ENCODE results near the gene NRXN2. TPM values are rescaled to one million over a fixed set of nuclear protein-coding genes. Genes with fewer than 3 reads are reported as not detected.

Gene NRXN2
- total and polyA plus RNA-seq, 10 of the 15 experiments (the other 5 are each of a cell fraction or from before 2014, with no cell fraction given), result 0.03 to 1.4 (median 0.23) TPM

- Histone ChIP-seq H3K79me2 (ENCODE audit: control insufficient read depth, insufficient read depth, low read length) (no peaks in the 10 kb centered on the region), H3K36me3 (ENCODE audit: control insufficient read depth in 2 of 2, insufficient read depth in 2 of 2, low read length in 1 of 2) (no peaks in the 10 kb centered on the region), H2AFZ (ENCODE audit: control insufficient read depth, low read depth, low read length) (no peak overlapping the region), H3K4me3 (no peak overlapping the region), H3K27me3 (replicated peaks in 1 of 2; ENCODE audit: control insufficient read depth in 2 of 2, insufficient read depth in 2 of 2, low read length in 1 of 2) (no peaks in the 10 kb centered on the region), H3K4me2 (ENCODE audit: control insufficient read depth, insufficient read depth) (no peak overlapping the region), H3K27ac (ENCODE audit: control insufficient read depth, insufficient read depth) (no peak overlapping the region), H3K9ac (ENCODE audit: control insufficient read depth, insufficient read depth, low read length) (no peak overlapping the region), H3K9me3 (replicated peaks; ENCODE audit: control insufficient read depth, insufficient read depth, low read length) (no peaks in the 10 kb centered on the region), H3K4me1 (ENCODE audit: control insufficient read depth, insufficient read depth, low read length) (0 out of 2 replicates have a peak, but pooled peaks cover 3% of the 10 kb centered on the region), H4K20me1 (ENCODE audit: control insufficient read depth, insufficient read depth) (no peaks in the 10 kb centered on the region)
- intact Hi-C loops (cut with micrococcal nuclease; ENCODE audit: unreplicated experiment) (loop anchor here (1.0 to 2.0 kb wide), 3 partner anchors 35 to 55 kb away; partner anchors contain the start of gene NRXN2), in situ Hi-C loops (cut with MboI) (loop anchor here (5.0 kb wide), 1 partner anchor 49 kb away; no protein-coding TSS in a partner anchor)
- BruUV-seq (replicated peaks), result no TSS peak
- SMC1A ChIA-PET (ENCODE audit: uncharacterized antibody, unreplicated experiment), result interaction anchor here (0.7 to 2.5 kb wide), 17 partner anchors 8 to 115 kb away, joined by 3 to 40 read pairs (median 7); partner anchors contain the start of gene RASGRP2
- RAD21 ChIA-PET (ENCODE audit: unreplicated experiment), result interaction anchor here (0.9 to 3.1 kb wide), 28 partner anchors 8 to 328 kb away, joined by 3 to 45 read pairs (median 6); partner anchors contain the start of genes CDC42BPG, MAP4K2 and RASGRP2
- TF ChIP-seq ATF3 (IDR thresholded peaks at IDR 0.05; ENCODE audit: borderline replicate concordance, extremely low read depth, low read depth, low read length), result 0 out of 2 replicates have a peak, but pooled peaks have one; percentile 1
- TF ChIP-seq HCFC1 (IDR thresholded peaks at IDR 0.05; ENCODE audit: low read length), result no peak
- no peak for TF ChIP-seq HDAC6 (IDR thresholded peaks at IDR 0.05; ENCODE audit: unreplicated experiment)
- no peak for TF ChIP-seq TAF1 (IDR thresholded peaks at IDR 0.05; ENCODE audit: borderline replicate concordance, low read depth, low read length)
- TF ChIP-seq, protein P1, sequence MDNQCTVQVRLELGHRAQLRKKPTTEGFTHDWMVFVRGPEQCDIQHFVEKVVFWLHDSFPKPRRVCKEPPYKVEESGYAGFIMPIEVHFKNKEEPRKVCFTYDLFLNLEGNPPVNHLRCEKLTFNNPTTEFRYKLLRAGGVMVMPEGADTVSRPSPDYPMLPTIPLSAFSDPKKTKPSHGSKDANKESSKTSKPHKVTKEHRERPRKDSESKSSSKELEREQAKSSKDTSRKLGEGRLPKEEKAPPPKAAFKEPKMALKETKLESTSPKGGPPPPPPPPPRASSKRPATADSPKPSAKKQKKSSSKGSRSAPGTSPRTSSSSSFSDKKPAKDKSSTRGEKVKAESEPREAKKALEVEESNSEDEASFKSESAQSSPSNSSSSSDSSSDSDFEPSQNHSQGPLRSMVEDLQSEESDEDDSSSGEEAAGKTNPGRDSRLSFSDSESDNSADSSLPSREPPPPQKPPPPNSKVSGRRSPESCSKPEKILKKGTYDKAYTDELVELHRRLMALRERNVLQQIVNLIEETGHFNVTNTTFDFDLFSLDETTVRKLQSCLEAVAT (IDR thresholded peaks at IDR 0.05), result 0 out of 2 replicates have a peak, but pooled peaks have one; percentile 15
- POLR2A ChIA-PET, result interaction anchor here (0.9 kb wide), 1 partner anchor 15 kb away, joined by 3 read pairs; no protein-coding TSS in a partner anchor
- whole genome bisulfite sequencing (ENCODE audit: insufficient coverage, insufficient replicate concordance, low lambda C conversion rate, missing lambda C conversion rate), result 19% methylated on average over 19 of the region's 19 CpGs
- CTCF ChIA-PET, result interaction anchor here (0.7 to 5.6 kb wide), 42 partner anchors 9 to 642 kb away, joined by 3 to 128 read pairs (median 6); partner anchors contain the start of genes CDC42BPG, NRXN2, PRDX5 and RASGRP2
- FAIRE-seq (no peak), ATAC-seq (no peak), DNase-seq (ENCODE audit: low read depth, low spot score) (no peak)
These were observed 35.1 kb downstream of the NRXN2 start for GRCh38 chr11:64687643-64688533.
